NCI-H2081 treated with DMSO at 0.1 percent for 48 hours (cell line): Measurements from ENCODE around the gene SH3PXD2A.

Experiments used
- DNase-seq: peaks from one replicate; lab custom pipeline; 2025; lab: John Stamatoyannopoulos, UW

Gene SH3PXD2A, protein sequence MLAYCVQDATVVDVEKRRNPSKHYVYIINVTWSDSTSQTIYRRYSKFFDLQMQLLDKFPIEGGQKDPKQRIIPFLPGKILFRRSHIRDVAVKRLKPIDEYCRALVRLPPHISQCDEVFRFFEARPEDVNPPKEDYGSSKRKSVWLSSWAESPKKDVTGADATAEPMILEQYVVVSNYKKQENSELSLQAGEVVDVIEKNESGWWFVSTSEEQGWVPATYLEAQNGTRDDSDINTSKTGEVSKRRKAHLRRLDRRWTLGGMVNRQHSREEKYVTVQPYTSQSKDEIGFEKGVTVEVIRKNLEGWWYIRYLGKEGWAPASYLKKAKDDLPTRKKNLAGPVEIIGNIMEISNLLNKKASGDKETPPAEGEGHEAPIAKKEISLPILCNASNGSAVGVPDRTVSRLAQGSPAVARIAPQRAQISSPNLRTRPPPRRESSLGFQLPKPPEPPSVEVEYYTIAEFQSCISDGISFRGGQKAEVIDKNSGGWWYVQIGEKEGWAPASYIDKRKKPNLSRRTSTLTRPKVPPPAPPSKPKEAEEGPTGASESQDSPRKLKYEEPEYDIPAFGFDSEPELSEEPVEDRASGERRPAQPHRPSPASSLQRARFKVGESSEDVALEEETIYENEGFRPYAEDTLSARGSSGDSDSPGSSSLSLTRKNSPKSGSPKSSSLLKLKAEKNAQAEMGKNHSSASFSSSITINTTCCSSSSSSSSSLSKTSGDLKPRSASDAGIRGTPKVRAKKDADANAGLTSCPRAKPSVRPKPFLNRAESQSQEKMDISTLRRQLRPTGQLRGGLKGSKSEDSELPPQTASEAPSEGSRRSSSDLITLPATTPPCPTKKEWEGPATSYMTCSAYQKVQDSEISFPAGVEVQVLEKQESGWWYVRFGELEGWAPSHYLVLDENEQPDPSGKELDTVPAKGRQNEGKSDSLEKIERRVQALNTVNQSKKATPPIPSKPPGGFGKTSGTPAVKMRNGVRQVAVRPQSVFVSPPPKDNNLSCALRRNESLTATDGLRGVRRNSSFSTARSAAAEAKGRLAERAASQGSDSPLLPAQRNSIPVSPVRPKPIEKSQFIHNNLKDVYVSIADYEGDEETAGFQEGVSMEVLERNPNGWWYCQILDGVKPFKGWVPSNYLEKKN

DNA sequence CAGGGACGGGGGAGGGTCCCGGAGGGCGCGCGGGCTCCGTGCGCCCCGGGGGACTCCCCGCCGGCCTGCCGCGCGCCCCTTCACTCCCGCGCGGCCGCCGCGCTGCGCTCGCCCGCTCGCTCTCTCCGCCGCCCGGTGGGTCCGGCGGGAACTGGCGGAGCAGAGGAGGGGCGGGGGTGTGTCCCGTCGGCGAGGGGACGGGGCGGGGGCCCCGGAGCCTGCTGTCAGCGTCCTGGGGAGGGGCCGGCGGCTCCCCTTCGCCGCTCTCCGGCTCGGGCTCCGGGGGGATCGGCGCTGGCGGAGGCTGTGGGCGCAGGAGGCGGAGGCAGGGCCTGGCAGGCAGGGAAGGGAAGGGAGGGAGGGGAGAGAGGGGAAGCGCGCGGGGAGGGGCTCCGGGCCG lies at the start of gene SH3PXD2A:
SH3PXD2A (minus strand) TSS at position 153 of the 400 bp plus-strand sequence. CDS start 310 bp downstream, outside the sequence.
- no peak for DNase-seq

DNA sequence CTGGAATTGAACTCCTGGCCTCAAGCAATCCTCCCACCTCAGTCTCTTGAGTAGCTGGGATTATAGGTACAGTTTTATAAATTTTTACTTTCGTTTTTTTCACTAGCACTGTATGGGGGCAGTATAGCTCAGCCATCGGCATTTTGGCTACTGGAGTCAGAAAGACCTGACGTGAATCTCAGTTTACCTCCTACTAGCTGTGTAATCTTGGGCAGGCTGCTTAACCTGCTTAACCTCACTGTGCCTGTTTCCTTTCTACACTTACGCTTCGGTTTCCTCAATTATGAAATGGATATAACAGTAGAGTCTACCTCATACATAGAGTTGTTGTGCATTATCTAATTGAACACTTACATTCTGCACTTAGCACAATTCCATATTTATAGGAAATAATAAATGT lies 45.9 kb upstream of the SH3PXD2A start:
- no peak for DNase-seq

GRCh38 chr10:103899312-103899711 lies 43.9 kb upstream of the SH3PXD2A start:
- DNase-seq = no peak

GRCh38 chr10:103897241-103897774 lies 41.9 kb upstream of the SH3PXD2A start:
- no peak for DNase-seq

DNA sequence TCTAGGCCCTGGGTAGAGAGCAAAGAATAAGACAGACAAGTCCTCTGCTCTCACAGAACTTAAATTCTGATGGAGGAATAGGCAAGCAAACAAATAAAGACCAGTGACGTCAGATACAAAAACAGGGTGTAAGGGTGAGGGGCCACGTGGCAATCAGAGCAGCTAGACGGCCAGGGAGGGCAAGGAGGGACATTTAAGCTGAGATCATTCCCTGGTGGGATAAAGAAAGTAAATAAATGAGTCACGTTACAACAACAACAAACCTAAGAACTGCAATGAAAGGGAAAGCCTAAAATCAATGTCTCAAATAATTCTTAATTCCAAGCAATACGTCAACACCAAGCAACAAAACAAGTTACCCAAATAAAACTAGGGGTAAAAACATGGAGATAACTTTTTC lies 40.8 kb upstream of the SH3PXD2A start:
- no peak for DNase-seq

DNA sequence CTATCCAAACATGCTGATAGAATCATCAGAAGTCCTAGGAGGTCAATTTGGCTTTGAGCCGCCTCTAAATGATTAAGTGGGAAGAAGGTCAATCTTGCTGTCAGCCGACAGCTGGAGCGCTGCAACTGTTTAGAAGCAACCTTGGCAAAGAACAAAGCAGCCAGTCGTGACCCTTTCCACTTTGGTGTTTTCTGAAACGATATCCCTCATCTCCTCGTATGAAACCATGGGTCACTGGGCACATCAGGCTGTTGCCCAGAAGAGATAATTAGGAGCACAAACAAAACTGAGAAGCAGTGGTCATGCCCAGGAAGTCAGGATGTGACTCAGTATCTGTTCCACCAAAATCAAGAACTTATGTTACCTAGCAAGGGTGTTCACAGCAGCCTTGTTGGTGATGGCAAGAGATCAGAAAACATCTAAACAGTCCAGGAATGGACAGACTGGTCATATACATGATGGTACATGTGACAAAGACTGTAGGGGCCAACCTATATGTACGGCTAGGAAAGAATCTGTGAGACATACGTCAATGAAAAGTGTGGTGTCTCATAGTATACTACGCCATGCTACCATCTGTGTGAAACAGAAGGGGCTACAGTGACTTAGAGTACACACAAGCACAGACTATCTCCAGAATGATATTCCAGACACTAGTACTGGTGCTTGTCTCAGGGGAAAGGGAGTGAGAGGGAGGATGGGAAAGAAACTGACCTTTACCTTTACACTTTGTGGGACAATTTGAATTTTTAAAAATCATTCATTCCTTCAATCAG lies 40.2 kb upstream of the SH3PXD2A start:
- no peak for DNase-seq

DNA sequence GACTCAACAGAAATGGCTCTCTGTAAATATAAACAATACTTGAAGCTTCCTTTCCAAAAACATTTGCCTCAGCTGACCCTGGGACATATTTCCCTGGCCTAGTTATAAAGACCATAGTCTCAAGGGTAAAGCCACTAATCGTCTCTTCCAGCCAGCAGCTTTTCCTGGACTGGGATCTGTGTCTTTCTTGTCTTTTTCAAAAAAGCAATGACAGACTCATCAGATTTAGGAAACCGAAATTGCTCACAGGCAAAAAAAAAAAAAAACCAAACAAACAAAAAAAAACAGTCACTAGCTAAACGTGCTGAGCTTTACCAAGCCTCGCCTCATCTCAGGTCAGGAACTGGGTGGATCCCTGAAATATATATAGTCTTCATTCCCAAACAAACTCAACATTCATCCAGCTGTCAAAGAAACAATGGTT lies 39.1 kb upstream of the SH3PXD2A start:
- DNase-seq = no peak

- DNase-seq = no peak
These were observed 38.4 kb upstream of the SH3PXD2A start for GRCh38 chr10:103893817-103894216.

DNA sequence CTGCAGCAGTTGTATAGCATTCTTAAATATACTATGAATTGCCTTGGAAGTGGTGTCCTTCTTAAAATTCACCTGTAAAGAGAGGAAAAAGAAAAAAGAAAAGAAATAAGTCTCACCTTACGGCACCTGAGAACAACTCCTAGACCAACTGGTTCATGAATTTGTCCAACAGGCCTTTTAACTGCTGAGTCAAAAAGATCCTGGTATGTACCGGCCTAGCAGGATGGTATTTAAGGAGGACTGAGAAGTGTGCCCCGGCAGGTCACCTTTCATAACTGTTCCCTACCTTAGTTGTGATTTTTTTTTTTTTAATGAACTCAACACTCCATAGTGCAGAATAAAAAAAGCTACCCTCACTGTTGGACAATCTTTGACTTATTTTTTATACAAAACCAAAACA lies 36.8 kb upstream of the SH3PXD2A start:
- no peak for DNase-seq

DNA sequence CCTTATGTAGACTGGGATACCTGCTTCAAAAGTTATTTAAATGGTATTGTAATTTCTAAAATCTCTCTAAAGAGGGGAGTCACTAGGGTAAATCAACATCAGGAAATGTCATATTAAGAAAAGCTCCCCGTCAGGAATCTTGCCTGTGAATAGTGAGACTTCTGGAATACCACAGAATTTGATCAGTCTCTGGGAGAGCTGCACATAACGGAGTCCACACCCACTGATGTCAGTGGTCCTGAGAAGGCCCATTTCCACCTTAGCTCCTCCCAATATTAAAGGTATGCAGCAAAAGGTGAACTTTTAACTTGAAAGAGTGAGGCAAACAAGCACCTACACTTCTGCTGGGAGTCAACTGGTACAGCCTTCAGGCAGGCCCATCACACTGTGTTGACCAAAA lies 35.3 kb upstream of the SH3PXD2A start:
- no peak for DNase-seq

DNA sequence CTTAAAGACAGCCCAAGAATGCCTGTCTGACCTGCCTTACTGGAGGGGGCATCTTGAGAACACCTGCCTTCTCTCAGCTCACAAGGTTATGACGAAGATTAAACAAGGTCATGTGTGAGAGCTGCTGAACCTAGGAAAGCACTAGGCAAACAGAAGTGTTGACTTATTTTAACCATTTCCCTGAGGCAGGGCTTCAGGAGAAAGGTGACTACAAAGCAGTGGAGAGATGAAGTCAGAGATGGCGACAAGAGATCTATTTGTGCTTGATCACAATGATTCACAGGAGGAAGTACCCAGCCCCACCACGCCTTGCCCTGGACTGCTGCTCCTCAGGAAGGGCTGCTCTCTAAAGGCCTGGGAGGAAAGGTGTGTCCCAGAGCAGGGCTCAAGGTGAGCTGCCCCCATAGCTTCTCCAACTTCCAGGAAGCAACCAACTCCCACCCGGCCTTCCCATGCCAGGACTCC lies 34.9 kb upstream of the SH3PXD2A start:
- no peak for DNase-seq

- no peak for DNase-seq
These were observed 33.8 kb upstream of the SH3PXD2A start for GRCh38 chr10:103889121-103889720.

DNA sequence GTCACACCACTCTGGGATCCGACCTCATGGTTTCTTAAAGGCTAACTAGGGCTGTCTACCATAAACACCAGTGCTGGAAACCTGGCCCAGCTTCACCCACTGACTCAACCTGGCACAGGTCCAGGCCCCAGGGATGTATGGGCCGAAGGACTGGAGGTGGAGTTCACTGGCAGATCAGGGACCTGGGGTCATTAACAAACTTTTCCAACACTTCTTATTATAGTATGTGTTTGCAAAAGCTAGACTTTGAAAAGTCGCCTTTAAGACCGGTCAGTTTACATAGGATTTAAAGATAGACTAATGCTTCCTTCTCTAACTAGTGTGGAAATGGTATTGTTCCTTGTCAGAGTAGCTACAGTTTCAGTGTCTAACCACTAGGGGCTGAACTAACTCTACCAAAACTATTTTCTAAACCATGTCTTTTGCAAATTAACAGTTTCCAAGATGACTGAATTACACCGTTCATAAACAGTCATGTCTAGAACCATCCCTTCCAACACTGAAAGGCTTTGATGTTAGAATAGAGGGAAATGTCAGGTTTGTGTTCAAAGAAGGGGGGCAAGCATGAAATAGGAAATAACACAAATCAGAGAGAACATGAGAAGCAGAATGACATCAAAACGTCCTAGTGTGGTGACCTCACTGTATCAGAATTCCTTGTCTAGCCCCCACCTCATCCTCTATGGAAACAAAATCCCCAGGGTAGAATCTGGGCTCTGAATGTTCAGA lies 32.9 kb upstream of the SH3PXD2A start:
- peak; percentile 8 for DNase-seq

GRCh38 chr10:103885617-103886016 lies 30.2 kb upstream of the SH3PXD2A start:
- no peak for DNase-seq

DNA sequence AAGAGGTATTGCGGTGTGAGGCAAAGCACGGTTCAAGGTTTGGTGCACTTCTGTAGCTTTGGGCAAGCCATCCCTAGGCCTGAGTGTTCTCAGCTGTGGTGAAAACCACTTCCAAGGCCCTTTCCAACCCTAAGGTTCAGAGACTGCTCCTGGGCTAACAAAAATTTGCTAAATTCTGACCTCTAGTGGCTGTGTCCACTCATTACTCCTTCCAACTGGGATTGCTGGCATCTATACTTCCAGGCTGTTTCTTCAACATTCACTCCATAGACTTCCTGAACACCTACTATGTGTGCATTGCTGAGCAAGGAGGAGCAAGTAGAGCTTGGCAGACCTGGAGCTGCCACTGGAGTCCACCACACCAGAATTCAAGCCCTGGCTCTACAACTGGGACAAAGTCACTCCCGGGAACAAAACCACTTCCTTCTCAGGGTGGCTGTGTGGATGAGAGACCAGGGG lies 29.3 kb upstream of the SH3PXD2A start:
- peak; percentile 4 for DNase-seq

GRCh38 chr10:103882285-103883007 lies 27.1 kb upstream of the SH3PXD2A start:
- DNase-seq = no peak

- peak; percentile 39 for DNase-seq
These were observed 26.3 kb upstream of the SH3PXD2A start for GRCh38 chr10:103881416-103882284.

- DNase-seq = no peak
These were observed 24.5 kb upstream of the SH3PXD2A start for GRCh38 chr10:103879831-103880230.
